Panc1 (cell line): ENCODE measurements around the gene MARK3.

Experiments used
- CTCF ChIP-seq: fragments of 450-650 bp; IDR thresholded peaks from 2 replicates; pipeline ENCODE4 v1.5.1; 2017; ENCODE audit warnings: mild to moderate bottlenecking
- POLR2AphosphoS5 ChIP-seq: IDR thresholded peaks from 2 replicates; pipeline ENCODE4 v1.6.1; 2012; ENCODE audit warnings: mild to moderate bottlenecking, low read depth, low read length, moderate library complexity
- SIN3A ChIP-seq: IDR thresholded peaks from 2 replicates; pipeline ENCODE4 v1.6.1; 2012; ENCODE audit warnings: low read depth, mild to moderate bottlenecking, low read length, moderate library complexity, borderline replicate concordance; ENCODE audit not compliant: insufficient read depth
- TCF7L2 ChIP-seq: IDR thresholded peaks from 2 replicates; pipeline ENCODE4 v1.6.1; 2011; ENCODE audit warnings: mild to moderate bottlenecking, low read depth, low read length, inconsistent platforms
- TF ChIP-seq, protein P1 (sequence below), 2 experiments: IDR thresholded peaks; 2 replicates each; pipeline ENCODE4 v1.6.1; 2011 to 2012; ENCODE audit warnings: low read depth in 2 of 2, control low read depth in 1 of 2, low read length in 1 of 2, mild to moderate bottlenecking in 1 of 2, moderate library complexity in 1 of 2; ENCODE audit not compliant: insufficient read depth in 1 of 2

GRCh38 chr14:103476631-103477030 is 91.4 kb downstream of the MARK3 start:
- no peak for TF ChIP-seq CTCF
- TF ChIP-seq, protein P1, sequence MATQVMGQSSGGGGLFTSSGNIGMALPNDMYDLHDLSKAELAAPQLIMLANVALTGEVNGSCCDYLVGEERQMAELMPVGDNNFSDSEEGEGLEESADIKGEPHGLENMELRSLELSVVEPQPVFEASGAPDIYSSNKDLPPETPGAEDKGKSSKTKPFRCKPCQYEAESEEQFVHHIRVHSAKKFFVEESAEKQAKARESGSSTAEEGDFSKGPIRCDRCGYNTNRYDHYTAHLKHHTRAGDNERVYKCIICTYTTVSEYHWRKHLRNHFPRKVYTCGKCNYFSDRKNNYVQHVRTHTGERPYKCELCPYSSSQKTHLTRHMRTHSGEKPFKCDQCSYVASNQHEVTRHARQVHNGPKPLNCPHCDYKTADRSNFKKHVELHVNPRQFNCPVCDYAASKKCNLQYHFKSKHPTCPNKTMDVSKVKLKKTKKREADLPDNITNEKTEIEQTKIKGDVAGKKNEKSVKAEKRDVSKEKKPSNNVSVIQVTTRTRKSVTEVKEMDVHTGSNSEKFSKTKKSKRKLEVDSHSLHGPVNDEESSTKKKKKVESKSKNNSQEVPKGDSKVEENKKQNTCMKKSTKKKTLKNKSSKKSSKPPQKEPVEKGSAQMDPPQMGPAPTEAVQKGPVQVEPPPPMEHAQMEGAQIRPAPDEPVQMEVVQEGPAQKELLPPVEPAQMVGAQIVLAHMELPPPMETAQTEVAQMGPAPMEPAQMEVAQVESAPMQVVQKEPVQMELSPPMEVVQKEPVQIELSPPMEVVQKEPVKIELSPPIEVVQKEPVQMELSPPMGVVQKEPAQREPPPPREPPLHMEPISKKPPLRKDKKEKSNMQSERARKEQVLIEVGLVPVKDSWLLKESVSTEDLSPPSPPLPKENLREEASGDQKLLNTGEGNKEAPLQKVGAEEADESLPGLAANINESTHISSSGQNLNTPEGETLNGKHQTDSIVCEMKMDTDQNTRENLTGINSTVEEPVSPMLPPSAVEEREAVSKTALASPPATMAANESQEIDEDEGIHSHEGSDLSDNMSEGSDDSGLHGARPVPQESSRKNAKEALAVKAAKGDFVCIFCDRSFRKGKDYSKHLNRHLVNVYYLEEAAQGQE (IDR thresholded peaks at IDR 0.05; ENCODE audit: insufficient read depth in 1 of 2, low read depth in 2 of 2, low read length in 1 of 2): no peak
- no peak for TF ChIP-seq POLR2AphosphoS5
- no peak for TF ChIP-seq TCF7L2
- TF ChIP-seq SIN3A: no peak
